Measurements from ENCODE around the gene RHCG.

Gene RHCG

GRCh38 chr15:89441295-89441812, 55.0 kb downstream of the RHCG start:
- TF ChIP-seq POLR2AphosphoS5 (IDR thresholded peaks at IDR 0.05; ENCODE audit: low read depth, low read length) (no peak), POLR2A (IDR thresholded peaks at IDR 0.05; ENCODE audit: low read depth, low read length) (no peak), TAF1 (IDR thresholded peaks at IDR 0.05; ENCODE audit: borderline replicate concordance, low read depth, low read length) (no peak)
- DNase-seq (ENCODE audit: insufficient read length) = peak; percentile 88
- FAIRE-seq = peak; percentile 96

- DNase-seq (ENCODE audit: insufficient read length) (no peak), FAIRE-seq (no peak)
- no peak for TF ChIP-seq POLR2A (IDR thresholded peaks at IDR 0.05; ENCODE audit: low read depth, low read length)
- TF ChIP-seq POLR2AphosphoS5 (IDR thresholded peaks at IDR 0.05; ENCODE audit: low read depth, low read length) = no peak
- no peak for TF ChIP-seq TAF1 (IDR thresholded peaks at IDR 0.05; ENCODE audit: borderline replicate concordance, low read depth, low read length)
Observed at GRCh38 chr15:89439764-89440163, 56.6 kb downstream of the RHCG start.

- FAIRE-seq (no peak), DNase-seq (ENCODE audit: insufficient read length) (no peak)
- TF ChIP-seq POLR2AphosphoS5 (IDR thresholded peaks at IDR 0.05; ENCODE audit: low read depth, low read length) (no peak), POLR2A (IDR thresholded peaks at IDR 0.05; ENCODE audit: low read depth, low read length) (no peak), TAF1 (IDR thresholded peaks at IDR 0.05; ENCODE audit: borderline replicate concordance, low read depth, low read length) (no peak)
Observed at GRCh38 chr15:89436560-89437311, 59.6 kb downstream of the RHCG start.

GRCh38 chr15:89435362-89435761, 61.0 kb downstream of the RHCG start:
- FAIRE-seq = no peak
- DNase-seq (ENCODE audit: insufficient read length) = no peak

GRCh38 chr15:89433686-89434085, 62.7 kb downstream of the RHCG start:
- DNase-seq (ENCODE audit: insufficient read length) (no peak), FAIRE-seq (no peak)
- TF ChIP-seq POLR2AphosphoS5 (IDR thresholded peaks at IDR 0.05; ENCODE audit: low read depth, low read length) = no peak
- no peak for TF ChIP-seq POLR2A (IDR thresholded peaks at IDR 0.05; ENCODE audit: low read depth, low read length)
- no peak for TF ChIP-seq TAF1 (IDR thresholded peaks at IDR 0.05; ENCODE audit: borderline replicate concordance, low read depth, low read length)

More at GRCh38 chr15:89435362-89435761, 61.0 kb downstream of the RHCG start:
- TF ChIP-seq POLR2A (IDR thresholded peaks at IDR 0.05; ENCODE audit: low read depth, low read length) (no peak), TAF1 (IDR thresholded peaks at IDR 0.05; ENCODE audit: borderline replicate concordance, low read depth, low read length) (no peak), POLR2AphosphoS5 (IDR thresholded peaks at IDR 0.05; ENCODE audit: low read depth, low read length) (no peak)

GRCh38 chr15:89430530-89431341, 65.6 kb downstream of the RHCG start:
- FAIRE-seq = peak; percentile 97

GRCh38 chr15:89429986-89430385, 66.4 kb downstream of the RHCG start:
- no peak for FAIRE-seq

More at GRCh38 chr15:89430530-89431341, 65.6 kb downstream of the RHCG start:
- no peak for TF ChIP-seq POLR2AphosphoS5 (IDR thresholded peaks at IDR 0.05; ENCODE audit: low read depth, low read length)
- no peak for TF ChIP-seq TAF1 (IDR thresholded peaks at IDR 0.05; ENCODE audit: borderline replicate concordance, low read depth, low read length)
- TF ChIP-seq POLR2A (IDR thresholded peaks at IDR 0.05; ENCODE audit: low read depth, low read length) = no peak
- peak; percentile 85 for DNase-seq (ENCODE audit: insufficient read length)

GRCh38 chr15:89429023-89429422, 67.4 kb downstream of the RHCG start:
- TF ChIP-seq POLR2AphosphoS5 (IDR thresholded peaks at IDR 0.05; ENCODE audit: low read depth, low read length) (no peak), POLR2A (IDR thresholded peaks at IDR 0.05; ENCODE audit: low read depth, low read length) (no peak), TAF1 (IDR thresholded peaks at IDR 0.05; ENCODE audit: borderline replicate concordance, low read depth, low read length) (no peak)
- FAIRE-seq (no peak), DNase-seq (ENCODE audit: insufficient read length) (no peak)

More at GRCh38 chr15:89429986-89430385, 66.4 kb downstream of the RHCG start:
- no peak for TF ChIP-seq TAF1 (IDR thresholded peaks at IDR 0.05; ENCODE audit: borderline replicate concordance, low read depth, low read length)
- TF ChIP-seq POLR2AphosphoS5 (IDR thresholded peaks at IDR 0.05; ENCODE audit: low read depth, low read length) = no peak
- DNase-seq (ENCODE audit: insufficient read length) = no peak

GRCh38 chr15:89428246-89428645, 68.1 kb downstream of the RHCG start:
- TF ChIP-seq TAF1 (IDR thresholded peaks at IDR 0.05; ENCODE audit: borderline replicate concordance, low read depth, low read length) (no peak), POLR2A (IDR thresholded peaks at IDR 0.05; ENCODE audit: low read depth, low read length) (no peak), POLR2AphosphoS5 (IDR thresholded peaks at IDR 0.05; ENCODE audit: low read depth, low read length) (no peak)
- FAIRE-seq = no peak
- DNase-seq (ENCODE audit: insufficient read length) = no peak

- DNase-seq (ENCODE audit: insufficient read length) (no peak), FAIRE-seq (no peak)
- TF ChIP-seq POLR2AphosphoS5 (IDR thresholded peaks at IDR 0.05; ENCODE audit: low read depth, low read length) (no peak), POLR2A (IDR thresholded peaks at IDR 0.05; ENCODE audit: low read depth, low read length) (no peak), TAF1 (IDR thresholded peaks at IDR 0.05; ENCODE audit: borderline replicate concordance, low read depth, low read length) (no peak)
Observed at GRCh38 chr15:89426500-89426899, 69.9 kb downstream of the RHCG start.

- DNase-seq (ENCODE audit: insufficient read length) (no peak), FAIRE-seq (no peak)
- TF ChIP-seq POLR2A (IDR thresholded peaks at IDR 0.05; ENCODE audit: low read depth, low read length) (no peak), TAF1 (IDR thresholded peaks at IDR 0.05; ENCODE audit: borderline replicate concordance, low read depth, low read length) (no peak), POLR2AphosphoS5 (IDR thresholded peaks at IDR 0.05; ENCODE audit: low read depth, low read length) (no peak)
Observed at GRCh38 chr15:89423981-89424380, 72.4 kb downstream of the RHCG start.

Measured in GM12892 (cell line).